Skin of body (tissue), 2 donors: ENCODE results near the gene BMP4. TPM values are rescaled to one million over a fixed set of nuclear protein-coding genes. Genes with fewer than 3 reads are reported as not detected.
"Not testable (repeated sequence)": the region's sequence is repeated elsewhere in the genome, so short reads cannot be mapped to it uniquely, and the experiment has no call there.

ENCODE experiments used
- DNase-seq: peaks from one replicate; lab custom pipeline; 2025; lab: John Stamatoyannopoulos, UW
- total RNA-seq: library from RNA; depleted of rRNA; stranded (reverse); fragments of >200 nt; gene quantifications from one replicate; pipeline ENCODE4 v1.2.3, GENCODE V29; 2014

The BMP4 gene
- total RNA-seq = 13.2 TPM

- DNase-seq = peak; percentile 70
These were observed at the start of gene BMP4 for GRCh38 chr14:53956427-53957201. TSS of gene BMP4 (minus strand) at chr14:53956825. CDS start at chr14:53952222, 4,603 bp downstream.

GRCh38 chr14:54003064-54003463 lies 46.4 kb upstream of the BMP4 start:
- no peak for DNase-seq

DNA sequence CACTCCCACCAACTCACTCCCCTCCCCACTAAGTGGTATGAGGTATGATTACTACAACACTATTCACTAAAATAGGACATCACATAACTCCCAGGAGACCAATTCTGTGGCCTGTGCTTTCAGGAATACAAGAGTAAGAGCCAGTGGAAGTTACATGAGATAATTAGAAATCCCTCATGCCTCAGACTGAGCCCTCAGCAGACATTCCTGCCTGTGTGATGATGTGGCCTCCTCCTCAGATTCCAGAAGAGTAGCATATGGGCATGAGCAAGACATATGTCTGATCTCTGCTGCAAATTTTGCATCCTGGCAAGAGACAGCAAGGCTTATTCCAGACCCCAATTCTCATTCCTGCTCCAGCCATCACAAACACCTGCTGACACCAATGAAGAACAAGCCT lies 46.0 kb upstream of the BMP4 start:
- DNase-seq = peak; percentile 23

DNA sequence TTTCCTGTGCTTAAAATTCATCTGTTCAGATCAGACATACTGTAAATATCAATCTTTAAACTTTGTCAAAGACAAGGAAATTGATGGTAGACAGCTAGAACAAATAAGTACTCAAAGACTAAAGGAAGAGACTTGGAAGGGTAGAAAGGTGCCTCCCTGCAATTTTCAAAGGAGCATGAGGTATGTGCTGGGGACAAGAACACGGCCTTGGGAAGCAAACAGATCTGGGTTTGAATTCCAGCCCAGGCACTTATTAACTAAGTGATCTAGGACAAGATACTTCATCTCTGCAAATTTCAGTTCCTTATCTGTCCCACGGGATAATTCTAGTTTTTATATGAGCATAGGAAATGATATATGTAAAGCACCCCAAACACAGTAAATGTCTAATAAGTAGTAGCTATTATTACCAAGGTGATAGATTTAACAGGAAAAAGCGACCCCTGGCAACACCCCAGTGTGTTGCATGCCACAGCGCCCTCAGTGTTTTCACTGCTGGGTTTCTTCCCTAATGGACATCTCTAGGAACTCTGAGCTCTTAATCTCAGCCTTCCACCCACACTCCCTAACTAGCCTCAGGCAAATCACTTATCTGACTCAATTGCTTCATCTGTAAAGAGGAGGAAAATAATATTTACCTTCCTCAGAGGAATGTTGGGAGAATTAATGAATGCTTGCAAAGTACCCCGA lies 44.7 kb upstream of the BMP4 start:
- DNase-seq = no peak

GRCh38 chr14:54000341-54000811 lies 43.8 kb upstream of the BMP4 start:
- no peak for DNase-seq

- DNase-seq = no peak
These were observed 42.5 kb upstream of the BMP4 start for GRCh38 chr14:53999061-53999488.

GRCh38 chr14:53996041-53996440 lies 39.4 kb upstream of the BMP4 start:
- no peak for DNase-seq

GRCh38 chr14:53993920-53994607 lies 37.4 kb upstream of the BMP4 start:
- no peak for DNase-seq

- DNase-seq = no peak
These were observed 34.4 kb upstream of the BMP4 start for GRCh38 chr14:53990978-53991377.

- not testable (repeated sequence) for DNase-seq
These were observed 30.1 kb upstream of the BMP4 start for GRCh38 chr14:53986718-53987117.

DNA sequence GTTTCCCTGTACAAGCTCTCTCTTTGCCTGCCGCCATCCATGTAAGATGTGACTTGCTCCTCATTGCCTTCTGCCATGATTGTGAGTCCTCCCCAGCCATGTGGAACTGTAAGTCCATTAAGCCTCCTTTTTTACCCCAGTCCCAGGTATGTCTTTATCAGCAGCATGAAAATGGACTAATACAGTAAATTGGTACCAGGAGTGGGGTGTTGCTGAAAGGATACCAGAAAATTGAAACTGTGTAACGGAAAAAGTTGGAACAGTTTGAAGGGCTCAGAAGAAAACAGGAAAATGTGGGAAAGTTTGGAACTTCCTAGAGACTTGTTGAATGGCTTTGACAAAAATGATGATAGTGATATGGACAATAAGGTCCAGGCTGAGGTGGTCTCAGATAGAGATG lies 28.3 kb upstream of the BMP4 start:
- DNase-seq = not testable (repeated sequence)

GRCh38 chr14:53983112-53983511 lies 26.5 kb upstream of the BMP4 start:
- DNase-seq = no peak

DNA sequence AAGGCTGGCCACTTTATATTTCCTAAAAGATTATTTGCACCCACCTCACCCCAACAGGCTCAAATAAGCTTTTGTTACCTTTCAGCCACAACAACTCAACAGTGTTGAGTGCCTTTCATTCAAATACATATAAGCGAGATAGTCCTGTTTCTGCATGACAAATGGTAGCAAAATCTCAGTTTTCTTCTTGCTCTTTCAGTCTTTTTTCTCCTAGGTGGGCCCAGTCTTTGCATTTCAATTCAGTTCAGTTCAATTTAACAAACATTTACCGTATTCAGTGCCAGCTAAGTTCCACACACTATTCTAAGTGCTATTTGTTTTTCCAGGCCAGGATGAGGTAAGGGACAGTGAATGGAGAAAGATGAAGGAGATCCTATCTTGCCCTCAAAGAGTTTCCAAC lies 25.9 kb upstream of the BMP4 start:
- DNase-seq = no peak

DNA sequence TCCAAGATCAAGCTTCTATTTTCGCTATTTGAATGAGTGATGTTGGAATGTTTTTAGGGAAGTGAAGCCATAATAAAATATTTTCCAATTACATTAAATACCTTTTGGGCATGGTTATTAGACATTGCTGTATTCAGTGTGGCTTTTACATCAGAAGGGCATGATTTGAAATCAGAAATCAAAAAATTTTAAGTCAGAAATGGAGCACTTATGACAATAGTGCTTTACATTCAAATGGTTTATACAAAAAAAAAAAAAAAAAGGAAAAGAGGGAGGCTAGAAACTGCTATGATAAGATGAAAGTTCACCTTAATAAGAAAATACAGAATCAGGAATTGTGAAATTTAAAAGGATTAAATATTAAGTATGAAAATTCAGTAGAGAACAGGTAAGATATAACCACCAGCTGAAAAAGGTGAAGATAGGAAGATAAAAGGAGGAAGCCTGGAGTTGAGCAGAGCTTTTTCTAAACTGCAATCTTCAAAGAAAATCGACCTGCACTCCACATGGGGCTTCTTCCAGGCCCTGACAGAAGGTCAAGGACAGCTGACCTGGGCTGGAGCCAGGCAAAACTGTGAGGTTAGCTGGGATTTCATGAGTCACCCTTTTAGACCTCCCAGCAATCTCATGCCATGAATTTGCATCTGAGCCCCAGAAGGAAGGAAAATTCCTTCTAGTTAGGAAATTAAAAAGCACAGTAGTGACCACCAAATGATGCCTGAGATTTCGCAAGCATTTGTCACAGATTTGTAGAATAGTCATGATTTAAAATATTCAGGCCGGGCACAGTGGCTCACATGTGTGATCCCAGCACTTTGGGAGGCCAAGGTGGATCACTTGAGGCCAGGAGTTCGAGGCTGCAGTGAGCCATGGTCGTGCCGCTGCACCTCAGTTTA lies 23.4 kb upstream of the BMP4 start:
- no peak for DNase-seq

- DNase-seq = peak; percentile 52
These were observed 22.6 kb upstream of the BMP4 start for GRCh38 chr14:53979113-53979681.

- DNase-seq = no peak
These were observed 21.6 kb upstream of the BMP4 start for GRCh38 chr14:53978194-53978593.

DNA sequence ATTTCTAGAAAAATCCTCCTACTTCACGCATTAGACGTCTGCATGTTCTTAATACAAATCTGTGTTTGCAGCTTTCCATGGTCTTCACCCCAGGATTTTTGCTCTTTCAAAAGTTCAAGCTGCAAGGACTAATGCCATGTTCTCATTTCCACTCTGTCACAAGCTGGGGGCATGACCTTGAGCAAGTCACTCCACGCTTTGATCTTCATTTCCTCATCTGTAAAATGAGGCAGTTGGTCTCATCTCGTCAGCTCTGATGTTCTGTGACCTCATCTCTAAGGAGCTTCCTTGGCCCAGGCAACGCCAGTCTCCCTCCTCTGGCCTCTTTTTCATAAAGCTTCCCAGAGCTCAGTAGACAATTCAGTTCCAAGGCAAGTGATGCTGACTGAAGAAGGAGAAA lies 18.8 kb upstream of the BMP4 start:
- DNase-seq = no peak

GRCh38 chr14:53971521-53971920 lies 14.9 kb upstream of the BMP4 start:
- DNase-seq = no peak

GRCh38 chr14:53969326-53969725 lies 12.7 kb upstream of the BMP4 start:
- no peak for DNase-seq

- no peak for DNase-seq
These were observed 12.1 kb upstream of the BMP4 start for GRCh38 chr14:53968726-53969125.

DNA sequence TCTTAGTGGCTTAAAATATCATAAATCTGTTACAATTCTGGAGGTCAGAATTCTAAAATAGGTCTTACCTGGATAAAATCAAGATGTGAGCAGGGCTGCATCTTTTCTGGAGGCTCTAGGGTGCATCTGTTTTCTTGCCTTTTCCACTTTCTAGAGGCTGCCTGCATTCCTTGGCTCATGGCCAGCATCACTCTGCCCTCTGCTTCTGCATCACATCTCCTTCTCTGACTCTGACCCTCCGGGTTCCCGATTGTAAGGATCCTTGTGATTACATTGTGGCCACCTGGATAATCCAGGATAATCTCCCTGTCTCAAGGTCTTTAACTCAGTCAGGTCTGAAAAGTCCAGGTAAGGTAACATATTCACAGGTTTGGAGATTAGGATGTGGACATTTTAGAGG lies 11.0 kb upstream of the BMP4 start:
- DNase-seq = no peak
